H1 (cell line): ENCODE data around the gene PAXIP1. TPM values are rescaled to one million over a fixed set of nuclear protein-coding genes. Genes with fewer than 3 reads are reported as not detected.

Source experiments
- CTCF ChIA-PET: fragments of 300-600 bp; sonication (Branson Sonifier 250); formaldehyde crosslinking; loops from one replicate; lab custom pipeline; 2021; ENCODE audit not compliant: partially characterized antibody; lab: Charles Lee
- POLR2A ChIA-PET: fragments of 300-600 bp; sonication (Branson Sonifier 250); formaldehyde crosslinking; loops from one replicate; lab custom pipeline; 2021; ENCODE audit warnings: inconsistent platforms; ENCODE audit not compliant: partially characterized antibody; lab: Charles Lee
- DNase-seq, 2 experiments: peaks; one replicate each; pipeline versions ENCODE4 v3.0.0 to v3.0.0-alpha.2; 2010 to 2022; ENCODE audit warnings: low spot score in 2 of 2, low read depth in 1 of 2, mixed read lengths in 1 of 2
- FAIRE-seq: peaks from 2 replicates; lab custom pipeline; 2011; peaks lifted over from hg19 to GRCh38; lab: Jason Lieb, UNC
- H2AFZ ChIP-seq: 2 replicates; pipeline ENCODE4 v1.8.1; 2012; ENCODE audit warnings: low read length, inconsistent platforms
- H2AK5ac ChIP-seq: 2 replicates; pipeline ENCODE4 v1.6.1; 2013; ENCODE audit warnings: low read depth, low read length
- H2BK120ac ChIP-seq: replicated peaks from 2 replicates; pipeline ENCODE3; 2013; ENCODE audit warnings: low read depth, low read length, inconsistent platforms
- H2BK12ac ChIP-seq: 2 replicates; pipeline ENCODE4 v1.6.1; 2013; ENCODE audit warnings: low read depth, low read length
- H2BK15ac ChIP-seq: 2 replicates; pipeline ENCODE4 v1.6.1; 2013; ENCODE audit warnings: low read length
- H2BK20ac ChIP-seq: 2 replicates; pipeline ENCODE4 v1.6.1; 2013; ENCODE audit warnings: low read length
- H2BK5ac ChIP-seq: 2 replicates; pipeline ENCODE4 v1.6.1; 2013; ENCODE audit warnings: low read depth, low read length
- H3K14ac ChIP-seq: 2 replicates; pipeline ENCODE4 v1.6.1; 2013; ENCODE audit warnings: inconsistent platforms; ENCODE audit not compliant: insufficient read length
- H3K18ac ChIP-seq: 2 replicates; pipeline ENCODE4 v1.6.1; 2013; ENCODE audit warnings: low read length; ENCODE audit errors: extremely low read depth
- H3K23ac ChIP-seq: 2 replicates; pipeline ENCODE4 v1.6.1; 2013; ENCODE audit warnings: inconsistent platforms; ENCODE audit not compliant: insufficient read length
- H3K23me2 ChIP-seq: 2 replicates; pipeline ENCODE4 v1.6.1; 2013; ENCODE audit warnings: low read depth, low read length
- H3K27ac ChIP-seq: 2 replicates; pipeline ENCODE4 v1.6.1; 2011; ENCODE audit warnings: low read depth, low read length, inconsistent platforms
- H3K27me3 ChIP-seq, 4 experiments: replicated peaks in 1 of 4; 1 replicate in 1 of 4; 2 replicates in 3 of 4; pipeline versions ENCODE4 v1.6.1 to v1.8.1; 2011 to 2013; ENCODE audit warnings: low read length in 3 of 4, mild to moderate bottlenecking in 3 of 4, inconsistent platforms in 2 of 4, mixed read lengths in 2 of 4, moderate library complexity in 1 of 4; ENCODE audit not compliant: control insufficient read depth in 3 of 4, insufficient read depth in 3 of 4; ENCODE audit errors: extremely low read depth in 1 of 4
- H3K36me3 ChIP-seq, 4 experiments: 2 replicates each; pipeline versions ENCODE4 v1.6.1 to v1.8.1; 2011 to 2013; ENCODE audit warnings: mild to moderate bottlenecking in 4 of 4, low read length in 3 of 4, moderate library complexity in 2 of 4, control low read depth in 1 of 4, inconsistent platforms in 1 of 4; ENCODE audit not compliant: insufficient read depth in 4 of 4, control insufficient read depth in 2 of 4
- H3K4ac ChIP-seq: replicated peaks from 2 replicates; pipeline ENCODE3; 2013; ENCODE audit warnings: low read length, low read depth, mixed read lengths, inconsistent platforms; ENCODE audit not compliant: insufficient read length
- H3K4me1 ChIP-seq, 4 experiments: replicated peaks in 1 of 4; 1 replicate in 1 of 4; 2 replicates in 3 of 4; pipeline versions ENCODE4 v1.6.1 to v1.8.1; 2011 to 2013; ENCODE audit warnings: low read length in 3 of 4, inconsistent platforms in 2 of 4, mixed read lengths in 1 of 4; ENCODE audit not compliant: insufficient read depth in 4 of 4, control insufficient read depth in 3 of 4
- H3K4me2 ChIP-seq, 2 experiments: 2 replicates each; pipeline versions ENCODE4 v1.6.1 to v1.8.1; 2011 to 2013; ENCODE audit warnings: low read depth in 2 of 2, low read length in 2 of 2, control low read depth in 1 of 2, inconsistent platforms in 1 of 2, mild to moderate bottlenecking in 1 of 2; ENCODE audit not compliant: insufficient read depth in 1 of 2
- H3K4me3 ChIP-seq, 4 experiments: fragments of 200-600, 300-600 bp in 1 of 4; sonication (generic), shearing (Covaris generic), sonication (Bioruptor Twin) in 1 of 4; 2 replicates each; pipeline versions ENCODE4 v1.5.1 to v1.8.1; 2011 to 2016; ENCODE audit warnings: low read length in 4 of 4, low read depth in 3 of 4, control low read depth in 2 of 4, inconsistent platforms in 2 of 4, mild to moderate bottlenecking in 2 of 4, mixed read lengths in 1 of 4, moderate library complexity in 1 of 4; ENCODE audit not compliant: insufficient read depth in 2 of 4; ENCODE audit errors: extremely low read depth in 1 of 4
- H3K56ac ChIP-seq: replicated peaks from 2 replicates; pipeline ENCODE3; 2013; ENCODE audit warnings: low read depth, mild to moderate bottlenecking, mixed read lengths, low read length, inconsistent platforms; ENCODE audit not compliant: insufficient read length
- H3K79me1 ChIP-seq: 2 replicates; pipeline ENCODE4 v1.6.1; 2013; ENCODE audit warnings: low read depth, low read length, control low read depth
- H3K79me2 ChIP-seq, 2 experiments: 2 replicates each; pipeline versions ENCODE4 v1.6.1 to v1.8.1; 2012 to 2013; ENCODE audit warnings: low read length in 2 of 2, mild to moderate bottlenecking in 2 of 2, inconsistent platforms in 1 of 2; ENCODE audit not compliant: insufficient read depth in 2 of 2, control insufficient read depth in 1 of 2
- H3K9ac ChIP-seq, 4 experiments: replicated peaks in 1 of 4; 1 replicate in 1 of 4; 2 replicates in 3 of 4; pipeline versions ENCODE4 v1.6.1 to v1.8.1; 2011 to 2013; ENCODE audit warnings: low read depth in 3 of 4, low read length in 3 of 4, control low read depth in 2 of 4, mild to moderate bottlenecking in 2 of 4, moderate library complexity in 2 of 4, inconsistent platforms in 1 of 4; ENCODE audit errors: extremely low read depth in 1 of 4
- H3K9me3 ChIP-seq, 2 experiments: 2 replicates each; pipeline versions ENCODE4 v1.6.1 to v1.8.1; 2012 to 2013; ENCODE audit warnings: mild to moderate bottlenecking in 2 of 2, moderate library complexity in 2 of 2, control low read depth in 1 of 2, inconsistent platforms in 1 of 2, low read depth in 1 of 2, low read length in 1 of 2, mixed read lengths in 1 of 2; ENCODE audit not compliant: insufficient read depth in 2 of 2
- H4K20me1 ChIP-seq, 2 experiments: replicated peaks in 1 of 2; 2 replicates each; pipeline versions ENCODE3 to v1.8.1; 2011 to 2013; ENCODE audit warnings: inconsistent platforms in 2 of 2, low read length in 2 of 2, mild to moderate bottlenecking in 1 of 2; ENCODE audit not compliant: insufficient read depth in 2 of 2, control insufficient read depth in 1 of 2
- H4K5ac ChIP-seq: 2 replicates; pipeline ENCODE4 v1.6.1; 2013; ENCODE audit warnings: low read length, low read depth, mixed read lengths, inconsistent platforms; ENCODE audit not compliant: insufficient read length
- H4K8ac ChIP-seq: 2 replicates; pipeline ENCODE4 v1.8.0; 2013; ENCODE audit warnings: mild to moderate bottlenecking, moderate library complexity, low read length, inconsistent platforms; ENCODE audit not compliant: insufficient read depth; ENCODE audit errors: extremely low read depth
- H4K91ac ChIP-seq: replicated peaks from 2 replicates; pipeline ENCODE3; 2013; ENCODE audit warnings: low read length, mixed read lengths, inconsistent platforms; ENCODE audit not compliant: insufficient read length
- ATF2 ChIP-seq: IDR thresholded peaks from 2 replicates; pipeline ENCODE4 v1.6.1; 2012; ENCODE audit warnings: low read length, inconsistent platforms
- CHD1 ChIP-seq: IDR thresholded peaks from 2 replicates; pipeline ENCODE4 v1.6.1; 2012; ENCODE audit warnings: low read depth, low read length, improper control_type of control experiment
- HDAC6 ChIP-seq: IDR thresholded peaks from one replicate; pipeline ENCODE4 v1.7.1; 2012; ENCODE audit warnings: low read depth, mild to moderate bottlenecking, inconsistent platforms, low read length, moderate library complexity
- MAFK ChIP-seq: IDR thresholded peaks from 2 replicates; pipeline ENCODE4 v1.6.1; 2012; ENCODE audit warnings: low read depth, mild to moderate bottlenecking, improper control_type of control experiment, low read length
- RXRA ChIP-seq: IDR thresholded peaks from 2 replicates; pipeline ENCODE4 v1.6.1; 2011; ENCODE audit warnings: low read depth, mild to moderate bottlenecking, low read length, moderate library complexity; ENCODE audit not compliant: insufficient read depth
- SAP30 ChIP-seq: fragments of 300-600 bp; sonication (generic); IDR thresholded peaks from 2 replicates; pipeline ENCODE4 v1.7.1; 2012; ENCODE audit warnings: low read length, moderate library complexity, mild to moderate bottlenecking, inconsistent platforms; ENCODE audit not compliant: insufficient read depth, insufficient replicate concordance
- WGBS, 2 experiments: shearing (Covaris generic) in 1 of 2; methylation state at CpG; one replicate each; pipeline versions ENCODE4 v1.1.6 to v1.1.7; 2013 to 2015; ENCODE audit warnings: low lambda C conversion rate in 2 of 2, mixed read lengths in 2 of 2, inconsistent platforms in 1 of 2, low coverage in 1 of 2, missing lambda C conversion rate in 1 of 2; ENCODE audit not compliant: insufficient replicate concordance in 2 of 2, insufficient coverage in 1 of 2, insufficient read length in 1 of 2; ENCODE audit errors: extremely low coverage in 1 of 2, missing lambda C conversion rate in 1 of 2; 5-methylcytosine and 5-hydroxymethylcytosine counted together
- polyA plus RNA-seq, 7 experiments: library from polyadenylated mRNA; depleted of rRNA in 3 of 7; stranded (reverse) in 5 of 7; unstranded in 2 of 7; fragments of >200 nt in 5 of 7; fragments of 200-250 nt in 2 of 7; gene quantifications; 1 replicate in 5 of 7; 2 replicates in 1 of 7; 4 replicates in 1 of 7; pipeline versions ENCODE4 v1.2.1 to v1.2.3, GENCODE V29; 2011 to 2013; ENCODE audit warnings: missing spikeins in 2 of 7, mixed read lengths in 2 of 7
- total RNA-seq: library from RNA; stranded (reverse); fragmentation: NEBNext Ultra II Directional; extraction: Animal tissue kit (Norgen Biotek cat#: 25700); gene quantifications from 2 replicates; pipeline ENCODE4 v1.2.1, GENCODE V29; 2021

Gene PAXIP1
- total and polyA plus RNA-seq, 2 of the 8 experiments (the other 6 are each of a cell fraction or from before 2014, with no cell fraction given) = 32.4 to 32.8 TPM

- H3K23me2 ChIP-seq = no peaks in the 10 kb centered on the region
- no peak overlapping the region for H2BK20ac ChIP-seq
- no peaks in the 10 kb centered on the region for H3K79me1 ChIP-seq
- H2BK15ac ChIP-seq = no peak overlapping the region
- DNase-seq = no peak
- CTCF ChIA-PET = interaction anchor here (0.9 to 1.9 kb wide), 4 partner anchors 11 to 45 kb away, joined by 3 to 5 read pairs (median 4); no protein-coding TSS in a partner anchor
- TF ChIP-seq CHD1 = no peak
- no peak for TF ChIP-seq SAP30
- TF ChIP-seq RXRA = no peak
- no peak for TF ChIP-seq MAFK
- TF ChIP-seq HDAC6 = no peak
- no peak for TF ChIP-seq ATF2
- H3K79me2 ChIP-seq = no peaks in the 10 kb centered on the region
- WGBS, 2 experiments = 90% methylated on average over 20 of the region's 21 CpGs; no CpG with 5 or more reads in 1 of the 2 experiments
- no peak overlapping the region for H2AFZ ChIP-seq
- H4K8ac ChIP-seq = no peak overlapping the region
- H3K56ac ChIP-seq = no peak overlapping the region
- no peak overlapping the region for H3K4ac ChIP-seq
- H4K5ac ChIP-seq = no peak overlapping the region
- FAIRE-seq = no peak
- H3K27me3 ChIP-seq = no peaks in the 10 kb centered on the region; a peak in 1 of 7 replicates
- H4K20me1 ChIP-seq = no peaks in the 10 kb centered on the region
- no peak overlapping the region for H3K4me3 ChIP-seq
- no peak overlapping the region for H3K18ac ChIP-seq
- no peak overlapping the region for H3K23ac ChIP-seq
- H2BK5ac ChIP-seq = no peak overlapping the region
- no peak overlapping the region for H2BK120ac ChIP-seq
- no peak overlapping the region for H2BK12ac ChIP-seq
- H3K27ac ChIP-seq = no peak overlapping the region
- H3K9ac ChIP-seq = no peak overlapping the region
- H3K36me3 ChIP-seq = peaks cover 0 to 5% (median 0%) of the 10 kb centered on the region in 4 experiments; a peak in 1 of 8 replicates
- H3K4me1 ChIP-seq = no peaks in the 10 kb centered on the region
- no peak overlapping the region for H4K91ac ChIP-seq
- no peak overlapping the region for H3K14ac ChIP-seq
- H2AK5ac ChIP-seq = no peak overlapping the region
- no peak overlapping the region for H3K4me2 ChIP-seq
- H3K9me3 ChIP-seq = peaks cover 6 to 27% of the 10 kb centered on the region in 2 experiments; a peak in 3 of 4 replicates
- POLR2A ChIA-PET = no interaction called here
Measured at GRCh38 chr7:154907651-154908620, 95.0 kb downstream of the PAXIP1 start.
